ENCODE data around the gene GUCA1A. TPM values are rescaled to one million over a fixed set of nuclear protein-coding genes. Genes with fewer than 3 reads are reported as not detected.

Gene GUCA1A
- total and polyA plus RNA-seq, 2 donors = 0.19 to 0.52 TPM

DNA sequence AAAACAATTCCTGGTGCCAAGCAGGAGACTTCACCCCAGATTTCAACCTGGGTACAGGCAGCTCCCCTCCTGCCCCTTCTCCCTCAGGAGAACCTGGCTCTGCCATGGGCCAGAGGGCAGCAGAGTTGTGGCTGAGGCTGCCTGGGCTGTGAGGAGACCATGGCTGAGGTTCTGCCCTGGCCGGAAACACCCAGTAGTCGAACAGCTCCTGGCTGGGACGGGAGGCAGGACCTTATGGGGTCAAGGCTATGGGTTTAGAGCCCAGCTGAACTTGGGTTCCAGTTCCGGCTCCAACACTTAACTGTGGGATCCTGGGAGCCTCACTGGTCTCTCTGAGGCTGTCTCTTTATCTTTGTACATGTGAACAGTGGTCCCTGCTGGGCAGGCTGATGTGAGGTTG lies 39.2 kb upstream of the GUCA1A start:
- no peak overlapping the region for H3K27ac ChIP-seq (ENCODE audit: low read depth in 1 of 2, low read length in 1 of 2)
- peaks cover 0 to 4% of the 10 kb centered on the region in 2 donors for H3K27me3 ChIP-seq (ENCODE audit: control insufficient read depth in 2 of 2, insufficient read depth in 1 of 2, low read length in 1 of 2)
- peaks cover 2 to 13% of the 10 kb centered on the region in 2 donors for H3K4me1 ChIP-seq (ENCODE audit: control insufficient read depth in 2 of 2, insufficient read depth in 2 of 2, low read length in 2 of 2)
- DNase-seq (ENCODE audit: low read depth in 6 of 9, low spot score in 9 of 9) = no peak
- H3K36me3 ChIP-seq (ENCODE audit: control insufficient read depth in 2 of 2, insufficient read depth in 2 of 2, low read length in 1 of 2) = no peaks in the 10 kb centered on the region
- no peak overlapping the region for H3K4me3 ChIP-seq (ENCODE audit: low read length in 2 of 2)
- H3K9me3 ChIP-seq (ENCODE audit: control insufficient read depth in 2 of 2, insufficient read depth in 1 of 2, low read length in 1 of 2) = peaks cover 0 to 6% of the 10 kb centered on the region in 2 donors
- 97% methylated on average over 4 of the region's 4 CpGs for WGBS

DNA sequence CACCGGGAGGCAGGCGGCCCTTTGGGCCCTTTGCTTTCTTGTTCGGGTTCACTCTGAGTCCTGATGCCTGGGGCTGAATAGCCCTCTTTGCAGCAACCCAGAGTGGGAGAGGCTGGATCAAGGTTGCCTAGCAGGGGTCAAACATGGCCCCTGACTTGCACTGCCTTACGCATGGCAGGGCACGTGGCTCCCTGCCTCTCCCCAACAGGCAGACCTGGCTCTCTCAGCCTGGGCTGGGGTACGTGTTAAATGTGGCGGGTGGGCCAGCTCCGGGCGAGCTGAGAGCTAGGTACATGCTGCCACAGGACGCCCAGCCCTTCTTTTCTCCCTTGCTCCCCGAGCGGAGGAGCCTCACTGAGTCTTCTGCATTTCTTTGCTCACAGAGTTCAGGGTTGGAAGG lies 38.0 kb upstream of the GUCA1A start:
- DNase-seq (ENCODE audit: low read depth in 6 of 9, low spot score in 9 of 9) = no peak
- H3K4me1 ChIP-seq (ENCODE audit: control insufficient read depth in 2 of 2, insufficient read depth in 2 of 2, low read length in 2 of 2) = peaks cover 2 to 13% of the 10 kb centered on the region in 2 donors
- H3K36me3 ChIP-seq (ENCODE audit: control insufficient read depth in 2 of 2, insufficient read depth in 2 of 2, low read length in 1 of 2) = no peaks in the 10 kb centered on the region
- 97% methylated on average over 12 of the region's 12 CpGs for WGBS
- peaks cover 0 to 8% of the 10 kb centered on the region in 2 donors for H3K27me3 ChIP-seq (ENCODE audit: control insufficient read depth in 2 of 2, insufficient read depth in 1 of 2, low read length in 1 of 2)
- no peak overlapping the region for H3K4me3 ChIP-seq (ENCODE audit: low read length in 2 of 2)
- H3K9me3 ChIP-seq (ENCODE audit: control insufficient read depth in 2 of 2, insufficient read depth in 1 of 2, low read length in 1 of 2) = peaks cover 0 to 6% of the 10 kb centered on the region in 2 donors
- no peak overlapping the region for H3K27ac ChIP-seq (ENCODE audit: low read depth in 1 of 2, low read length in 1 of 2)

DNA sequence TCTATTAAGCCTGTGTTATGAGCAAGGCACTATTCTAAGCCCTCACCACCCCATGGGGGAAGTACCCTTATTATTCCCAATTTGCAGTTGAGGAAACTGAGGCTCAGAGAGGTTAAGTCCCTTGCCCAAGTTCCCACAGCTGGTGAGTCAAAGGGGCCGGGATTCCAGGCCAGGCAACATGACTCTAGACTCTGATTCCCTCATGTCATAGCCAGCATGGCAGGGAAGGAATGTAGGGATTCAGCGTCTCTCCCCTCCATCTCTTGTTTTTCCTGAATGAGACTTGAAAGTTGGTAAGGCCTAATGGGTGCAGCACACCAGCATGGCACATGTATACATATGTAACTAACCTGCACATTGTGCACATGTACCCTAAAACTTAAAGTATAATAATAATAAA lies 37.4 kb upstream of the GUCA1A start:
- Histone ChIP-seq H3K27ac (ENCODE audit: low read depth in 1 of 2, low read length in 1 of 2) (no peak overlapping the region), H3K4me3 (ENCODE audit: low read length in 2 of 2) (no peak overlapping the region), H3K27me3 (ENCODE audit: control insufficient read depth in 2 of 2, insufficient read depth in 1 of 2, low read length in 1 of 2) (peaks cover 0 to 14% of the 10 kb centered on the region in 2 donors), H3K36me3 (ENCODE audit: control insufficient read depth in 2 of 2, insufficient read depth in 2 of 2, low read length in 1 of 2) (no peaks in the 10 kb centered on the region), H3K4me1 (ENCODE audit: control insufficient read depth in 2 of 2, insufficient read depth in 2 of 2, low read length in 2 of 2) (peaks cover 2 to 13% of the 10 kb centered on the region in 2 donors), H3K9me3 (ENCODE audit: control insufficient read depth in 2 of 2, insufficient read depth in 1 of 2, low read length in 1 of 2) (peaks cover 0 to 6% of the 10 kb centered on the region in 2 donors)
- 97% methylated on average over 2 of the region's 2 CpGs for WGBS
- DNase-seq (ENCODE audit: low read depth in 6 of 9, low spot score in 9 of 9) = no peak

GRCh38 chr6:42136508-42137193 lies 36.5 kb upstream of the GUCA1A start:
- H3K36me3 ChIP-seq (ENCODE audit: control insufficient read depth in 2 of 2, insufficient read depth in 2 of 2, low read length in 1 of 2) = no peaks in the 10 kb centered on the region
- peaks cover 0 to 6% of the 10 kb centered on the region in 2 donors for H3K9me3 ChIP-seq (ENCODE audit: control insufficient read depth in 2 of 2, insufficient read depth in 1 of 2, low read length in 1 of 2)
- DNase-seq (ENCODE audit: low read depth in 6 of 9, low spot score in 9 of 9) = peak; percentile 8 to 77 (median 42)
- peaks cover 7 to 23% of the 10 kb centered on the region in 2 donors for H3K27me3 ChIP-seq (ENCODE audit: control insufficient read depth in 2 of 2, insufficient read depth in 1 of 2, low read length in 1 of 2)
- peaks cover 2 to 13% of the 10 kb centered on the region in 2 donors for H3K4me1 ChIP-seq (ENCODE audit: control insufficient read depth in 2 of 2, insufficient read depth in 2 of 2, low read length in 2 of 2)
- H3K27ac ChIP-seq (ENCODE audit: low read depth in 1 of 2, low read length in 1 of 2) = peak overlapping the region in 1 of 2 donors; percentile 26
- 13% methylated on average over 14 of the region's 14 CpGs for WGBS
- H3K4me3 ChIP-seq (ENCODE audit: low read length in 2 of 2) = peak overlapping the region; percentile 9 to 24

- no peak for DNase-seq (ENCODE audit: low read depth in 6 of 9, low spot score in 9 of 9)
- Histone ChIP-seq H3K36me3 (ENCODE audit: control insufficient read depth in 2 of 2, insufficient read depth in 2 of 2, low read length in 1 of 2) (no peaks in the 10 kb centered on the region), H3K4me3 (ENCODE audit: low read length in 2 of 2) (no peak overlapping the region), H3K9me3 (ENCODE audit: control insufficient read depth in 2 of 2, insufficient read depth in 1 of 2, low read length in 1 of 2) (peaks cover 0 to 6% of the 10 kb centered on the region in 2 donors), H3K4me1 (ENCODE audit: control insufficient read depth in 2 of 2, insufficient read depth in 2 of 2, low read length in 2 of 2) (peaks cover 2 to 13% of the 10 kb centered on the region in 2 donors), H3K27ac (ENCODE audit: low read depth in 1 of 2, low read length in 1 of 2) (no peak overlapping the region), H3K27me3 (ENCODE audit: control insufficient read depth in 2 of 2, insufficient read depth in 1 of 2, low read length in 1 of 2) (peaks cover 13 to 28% of the 10 kb centered on the region in 2 donors)
- 95% methylated on average over 7 of the region's 7 CpGs for WGBS
Measured at GRCh38 chr6:42137194-42137753, 35.9 kb upstream of the GUCA1A start.

GRCh38 chr6:42138190-42138589 lies 35.0 kb upstream of the GUCA1A start:
- H3K27ac ChIP-seq (ENCODE audit: low read depth in 1 of 2, low read length in 1 of 2) = no peak overlapping the region
- H3K36me3 ChIP-seq (ENCODE audit: control insufficient read depth in 2 of 2, insufficient read depth in 2 of 2, low read length in 1 of 2) = no peaks in the 10 kb centered on the region
- peaks cover 2 to 17% of the 10 kb centered on the region in 2 donors for H3K4me1 ChIP-seq (ENCODE audit: control insufficient read depth in 2 of 2, insufficient read depth in 2 of 2, low read length in 2 of 2)
- H3K4me3 ChIP-seq (ENCODE audit: low read length in 2 of 2) = no peak overlapping the region
- peaks cover 0 to 6% of the 10 kb centered on the region in 2 donors for H3K9me3 ChIP-seq (ENCODE audit: control insufficient read depth in 2 of 2, insufficient read depth in 1 of 2, low read length in 1 of 2)
- H3K27me3 ChIP-seq (ENCODE audit: control insufficient read depth in 2 of 2, insufficient read depth in 1 of 2, low read length in 1 of 2) = peaks cover 22 to 37% of the 10 kb centered on the region in 2 donors
- WGBS = 97% methylated on average over 6 of the region's 6 CpGs
- DNase-seq (ENCODE audit: low read depth in 6 of 9, low spot score in 9 of 9) = no peak

- no peak overlapping the region for H3K27ac ChIP-seq (ENCODE audit: low read depth in 1 of 2, low read length in 1 of 2)
- no peak for DNase-seq (ENCODE audit: low read depth in 6 of 9, low spot score in 9 of 9)
- WGBS = 93% methylated on average over 9 of the region's 9 CpGs
Measured at GRCh38 chr6:42138630-42139619, 34.2 kb upstream of the GUCA1A start.

GRCh38 chr6:42140032-42140431 lies 33.1 kb upstream of the GUCA1A start:
- Histone ChIP-seq H3K9me3 (ENCODE audit: control insufficient read depth in 2 of 2, insufficient read depth in 1 of 2, low read length in 1 of 2) (peaks cover 0 to 6% of the 10 kb centered on the region in 2 donors), H3K4me1 (ENCODE audit: control insufficient read depth in 2 of 2, insufficient read depth in 2 of 2, low read length in 2 of 2) (peaks cover 2 to 17% of the 10 kb centered on the region in 2 donors), H3K4me3 (ENCODE audit: low read length in 2 of 2) (no peak overlapping the region), H3K36me3 (ENCODE audit: control insufficient read depth in 2 of 2, insufficient read depth in 2 of 2, low read length in 1 of 2) (no peaks in the 10 kb centered on the region), H3K27ac (ENCODE audit: low read depth in 1 of 2, low read length in 1 of 2) (no peak overlapping the region), H3K27me3 (ENCODE audit: control insufficient read depth in 2 of 2, insufficient read depth in 1 of 2, low read length in 1 of 2) (peaks cover 28 to 46% of the 10 kb centered on the region in 2 donors)
- DNase-seq (ENCODE audit: low read depth in 6 of 9, low spot score in 9 of 9) = no peak
- 62% methylated on average over 5 of the region's 5 CpGs for WGBS

More at GRCh38 chr6:42138630-42139619, 34.2 kb upstream of the GUCA1A start:
- Histone ChIP-seq H3K4me3 (ENCODE audit: low read length in 2 of 2) (no peak overlapping the region), H3K27me3 (ENCODE audit: control insufficient read depth in 2 of 2, insufficient read depth in 1 of 2, low read length in 1 of 2) (peaks cover 28 to 44% of the 10 kb centered on the region in 2 donors), H3K4me1 (ENCODE audit: control insufficient read depth in 2 of 2, insufficient read depth in 2 of 2, low read length in 2 of 2) (peaks cover 2 to 17% of the 10 kb centered on the region in 2 donors), H3K36me3 (ENCODE audit: control insufficient read depth in 2 of 2, insufficient read depth in 2 of 2, low read length in 1 of 2) (no peaks in the 10 kb centered on the region), H3K9me3 (ENCODE audit: control insufficient read depth in 2 of 2, insufficient read depth in 1 of 2, low read length in 1 of 2) (peaks cover 0 to 6% of the 10 kb centered on the region in 2 donors)
